Spleen (tissue), 7 donors: ENCODE data around the gene CCDC134.

Source experiments
- POLR2AphosphoS5 ChIP-seq, 3 donors: sonication (generic); formaldehyde crosslinking; IDR thresholded peaks; one replicate each; pipeline ENCODE4 v1.5.1; 2017; ENCODE audit warnings: antibody characterized with exemption in 3 of 3
- TF ChIP-seq, protein P1 (sequence below), 11 experiments: fragments of 200-600 bp in 7 of 11; fragments of 450-650 bp in 4 of 11; sonication (generic) in 4 of 11; IDR thresholded peaks in 8 of 11; conservative IDR thresholded peaks in 3 of 11; 1 replicate in 7 of 11; 2 replicates in 4 of 11; pipeline versions ENCODE4 v1.4.0 to v1.8.0; 2016 to 2021; ENCODE audit warnings: antibody characterized with exemption in 11 of 11, inconsistent platforms in 4 of 11, mild to moderate bottlenecking in 1 of 11
- donor health status: DM: no; HTN: no; CAD: no; lungs with moderate emphysema.
- donor health status: DM: no; HTN: no; CAD: no.
- donor health status: DM: no; HTN: no; CAD: no.

DNA sequence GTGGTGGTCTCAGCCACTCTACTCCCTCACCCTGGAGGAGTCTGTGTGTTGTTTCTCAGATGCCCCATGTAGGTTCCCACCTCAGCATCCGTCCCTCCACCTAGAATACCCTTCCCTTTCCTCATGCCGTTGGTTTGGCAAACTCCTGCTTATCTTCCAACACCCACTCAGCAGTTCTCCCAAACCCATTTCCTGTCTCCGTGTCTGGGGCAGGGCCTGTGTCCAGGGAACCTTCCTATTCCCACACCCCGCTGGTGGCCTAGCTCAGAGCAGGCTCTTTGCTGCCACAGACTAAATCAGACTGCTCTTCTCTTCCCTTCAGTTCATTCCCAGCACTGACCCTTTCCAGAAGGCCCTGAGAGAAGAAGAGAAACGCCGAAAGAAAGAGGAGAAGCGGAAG is 24.9 kb downstream of the CCDC134 start:
- TF ChIP-seq, protein P1, sequence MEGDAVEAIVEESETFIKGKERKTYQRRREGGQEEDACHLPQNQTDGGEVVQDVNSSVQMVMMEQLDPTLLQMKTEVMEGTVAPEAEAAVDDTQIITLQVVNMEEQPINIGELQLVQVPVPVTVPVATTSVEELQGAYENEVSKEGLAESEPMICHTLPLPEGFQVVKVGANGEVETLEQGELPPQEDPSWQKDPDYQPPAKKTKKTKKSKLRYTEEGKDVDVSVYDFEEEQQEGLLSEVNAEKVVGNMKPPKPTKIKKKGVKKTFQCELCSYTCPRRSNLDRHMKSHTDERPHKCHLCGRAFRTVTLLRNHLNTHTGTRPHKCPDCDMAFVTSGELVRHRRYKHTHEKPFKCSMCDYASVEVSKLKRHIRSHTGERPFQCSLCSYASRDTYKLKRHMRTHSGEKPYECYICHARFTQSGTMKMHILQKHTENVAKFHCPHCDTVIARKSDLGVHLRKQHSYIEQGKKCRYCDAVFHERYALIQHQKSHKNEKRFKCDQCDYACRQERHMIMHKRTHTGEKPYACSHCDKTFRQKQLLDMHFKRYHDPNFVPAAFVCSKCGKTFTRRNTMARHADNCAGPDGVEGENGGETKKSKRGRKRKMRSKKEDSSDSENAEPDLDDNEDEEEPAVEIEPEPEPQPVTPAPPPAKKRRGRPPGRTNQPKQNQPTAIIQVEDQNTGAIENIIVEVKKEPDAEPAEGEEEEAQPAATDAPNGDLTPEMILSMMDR (IDR thresholded peaks at IDR 0.05 in 8 of 11, conservative IDR thresholded peaks at IDR 0.05 in 3 of 11), result no peak
- TF ChIP-seq POLR2AphosphoS5 (IDR thresholded peaks at IDR 0.05), result peak in 2 of 3 donors; percentile 18 to 30
